Mucosa of descending colon (tissue), 3 donors: ENCODE measurements around the gene DENND1A. TPM values are rescaled to one million over a fixed set of nuclear protein-coding genes. Genes with fewer than 3 reads are reported as not detected.
A peak's percentile ranks its signal among the peaks of the same experiment; 100 is the strongest.

ENCODE experiments used
- ATAC-seq: fragments of 200-7000 bp; cut with Tn5 transposase; one replicate; pipeline ENCODE4 v1.9.1; 2020; ENCODE audit warnings: mild to moderate bottlenecking, moderate library complexity
- DNase-seq, 3 donors: peaks; one replicate each; pipeline ENCODE4 v3.0.0-alpha.2; 2020
- H3K36me3 ChIP-seq: fragments of 200-600 bp; one replicate; pipeline ENCODE4 v1.8.0; 2021; ENCODE audit warnings: low read depth, mild to moderate bottlenecking
- H3K4me1 ChIP-seq: fragments of 200-600 bp; one replicate; pipeline ENCODE4 v1.8.0; 2021; ENCODE audit warnings: low read depth, mild to moderate bottlenecking
- H3K4me3 ChIP-seq: fragments of 200-600 bp; one replicate; pipeline ENCODE4 v1.8.0; 2021; ENCODE audit warnings: mild to moderate bottlenecking
- H3K9me3 ChIP-seq: fragments of 200-600 bp; one replicate; pipeline ENCODE4 v1.8.0; 2021; ENCODE audit warnings: mild to moderate bottlenecking
- CTCF ChIP-seq: fragments of 200-600 bp; IDR thresholded peaks from one replicate; pipeline ENCODE4 v1.8.0; 2022; ENCODE audit warnings: antibody characterized with exemption, mild to moderate bottlenecking
- intact Hi-C, 2 donors: fragments of 100-400 bp; cut with DNase I in 1 of 2; cut with micrococcal nuclease in 1 of 2; formaldehyde crosslinking; loops; one replicate each; pipeline versions ENCODE4 v1.11.0 to v1.11.1; 2022; cut with DNase I, micrococcal nuclease
- total RNA-seq, 3 donors: library from RNA; stranded (reverse); fragmentation: NEBNext Ultra II Directional in 2 of 3; extraction: Animal tissue kit (Norgen Biotek cat#: 25700) in 2 of 3; gene quantifications; one replicate each; pipeline versions ENCODE4 v1.2.1 to v1.2.4, GENCODE V29; 2021 to 2023
- donor health status: DM: no; HTN: no; CAD: no; lungs with moderate emphysema.
- donor health status: DM: no; HTN: no; CAD: no.
- donor health status: DM: no; HTN: yes; CAD: no.

Gene DENND1A
- total RNA-seq, 3 donors from 2014 or later, result 32.8 to 50.0 (median 35.1) TPM

- H3K9me3 ChIP-seq, result no peaks in the 10 kb centered on the region
- H3K36me3 ChIP-seq, result no peaks in the 10 kb centered on the region
- intact Hi-C loops, result no loop called here
- H3K4me3 ChIP-seq, result no peak overlapping the region
- no peaks in the 10 kb centered on the region for H3K4me1 ChIP-seq
- TF ChIP-seq CTCF, result no peak
- no peak for ATAC-seq
- no peak for DNase-seq
These were observed 377.4 kb downstream of the DENND1A start for GRCh38 chr9:123552530-123552929.

GRCh38 chr9:123551734-123552133, 378.2 kb downstream of the DENND1A start:
- H3K36me3 ChIP-seq, result no peaks in the 10 kb centered on the region

GRCh38 chr9:123550797-123551196, 379.1 kb downstream of the DENND1A start:
- H3K4me3 ChIP-seq, result no peak overlapping the region
- intact Hi-C loops, result no loop called here
- H3K36me3 ChIP-seq, result no peaks in the 10 kb centered on the region
- TF ChIP-seq CTCF, result no peak
- no peaks in the 10 kb centered on the region for H3K4me1 ChIP-seq
- no peak for ATAC-seq
- no peak for DNase-seq
- no peaks in the 10 kb centered on the region for H3K9me3 ChIP-seq

More at GRCh38 chr9:123551734-123552133, 378.2 kb downstream of the DENND1A start:
- no peak for TF ChIP-seq CTCF
- intact Hi-C loops, result no loop called here
- H3K9me3 ChIP-seq, result no peaks in the 10 kb centered on the region
- ATAC-seq, result no peak
- DNase-seq, result no peak
- H3K4me3 ChIP-seq, result no peak overlapping the region
- H3K4me1 ChIP-seq, result no peaks in the 10 kb centered on the region

GRCh38 chr9:123550012-123550411, 379.9 kb downstream of the DENND1A start:
- ATAC-seq (no peak), DNase-seq (no peak)
- intact Hi-C loops, result no loop called here
- Histone ChIP-seq H3K4me1 (no peaks in the 10 kb centered on the region), H3K9me3 (no peaks in the 10 kb centered on the region), H3K4me3 (no peak overlapping the region), H3K36me3 (no peaks in the 10 kb centered on the region)
- TF ChIP-seq CTCF, result no peak

GRCh38 chr9:123548741-123549545, 381.0 kb downstream of the DENND1A start:
- no peak for TF ChIP-seq CTCF
- H3K36me3 ChIP-seq, result no peaks in the 10 kb centered on the region
- H3K4me3 ChIP-seq, result no peak overlapping the region
- no peaks in the 10 kb centered on the region for H3K4me1 ChIP-seq
- intact Hi-C loops, result loop anchor here (10.0 kb wide), 1 partner anchor 486 kb away; no protein-coding TSS in a partner anchor
- H3K9me3 ChIP-seq, result no peaks in the 10 kb centered on the region
- DNase-seq, result no peak
- ATAC-seq, result peak; percentile 25
